Heart left ventricle (tissue), 13 donors: ENCODE data around the gene CHMP1A.

Source experiments
- POLR2A ChIP-seq, 2 donors: fragments of 450-650 bp; IDR thresholded peaks; one replicate each; pipeline ENCODE4 v1.6.1; 2017; ENCODE audit warnings: antibody characterized with exemption in 2 of 2, mild to moderate bottlenecking in 2 of 2, moderate library complexity in 2 of 2
- TF ChIP-seq, protein P1 (sequence below), 12 donors: fragments of 200-600 bp; sonication (generic) in 4 of 12; IDR thresholded peaks; one replicate each; pipeline versions ENCODE4 v1.5.0 to v1.8.0; 2018 to 2022; ENCODE audit warnings: antibody characterized with exemption in 12 of 12, mild to moderate bottlenecking in 5 of 12
- donor health status: ischemic (EF 13 %, LVEDD 7.1; RV severe dilation, severe dysfunction).
- donor health status: DM: no; HTN: yes; CAD: no.
- donor health status: DM: no; HTN: no; CAD: no.
- donor health status: ischemic (EF 25% LVEDD 6.9; RV normal size, moderate dysfunction).
- donor health status: ischemic (EF 25% LVEDD 5.7; RV mildly dilated, moderate dysfunction).
- donor health status: ischemic (EF 35%, LVEDD 5.7; RV mildly dilated, moderate dysfunction).
- donor health status: nonischemic (EF 11% LVEDD 7.7; RV severe dilation, severe dysfunction).
- donor health status: DM: yes; HTN: yes; CAD: no.
- donor health status: PGD.
- donor health status: ischemic (EF 29% LVEDD 5.4; RV normal size, mild dysfunction).
- donor health status: nonischemic (EF 23%, LVEDD 6.1; RV moderate dilation, normal function).

DNA sequence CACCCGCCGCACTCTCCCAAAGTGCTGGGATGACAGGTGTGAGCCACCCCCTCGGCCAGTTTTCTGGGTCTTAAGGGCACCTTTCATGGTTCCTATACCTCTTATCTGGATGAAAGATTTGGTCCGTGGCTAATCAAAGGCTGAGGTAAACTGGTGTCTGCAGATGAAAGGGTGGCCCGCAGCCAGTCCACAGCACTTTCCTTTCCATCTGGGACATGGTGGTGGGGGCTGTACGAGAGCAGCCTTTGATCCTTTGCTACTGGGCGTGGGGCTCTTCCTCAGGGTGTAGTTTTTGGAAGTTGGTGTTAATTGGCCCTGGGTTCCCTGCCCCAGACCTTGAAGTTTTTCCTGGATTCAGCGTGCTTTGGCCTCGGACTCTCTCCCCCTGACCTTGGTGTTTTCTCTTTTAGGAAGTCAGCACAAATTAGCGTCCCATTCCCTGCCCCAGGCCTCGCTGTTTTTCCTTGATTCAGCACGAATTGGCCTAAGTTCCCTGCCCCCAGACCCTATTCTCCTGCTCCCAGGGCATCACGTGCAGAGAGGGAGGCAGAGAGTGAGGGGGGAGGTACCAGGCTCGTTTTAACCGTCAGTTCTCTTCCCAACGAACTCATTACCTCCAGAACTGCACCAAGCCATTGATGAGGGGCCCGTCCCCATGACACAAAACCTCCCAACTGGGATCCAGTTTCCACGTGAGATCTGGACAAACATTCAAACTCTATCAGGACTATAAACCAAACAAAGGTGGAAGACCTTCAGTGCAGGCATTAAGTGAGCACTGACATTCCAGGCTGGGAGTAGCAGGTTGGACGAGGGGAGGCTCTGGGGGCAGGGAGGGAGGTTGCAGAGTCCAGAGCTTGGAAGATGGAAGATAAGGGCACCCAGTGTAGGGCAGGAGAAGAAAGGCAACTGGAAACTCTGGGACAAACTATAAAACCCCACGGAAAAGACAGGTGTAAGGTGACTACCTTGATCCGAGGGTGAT lies 32.4 kb downstream of the CHMP1A start:
- TF ChIP-seq, protein P1, sequence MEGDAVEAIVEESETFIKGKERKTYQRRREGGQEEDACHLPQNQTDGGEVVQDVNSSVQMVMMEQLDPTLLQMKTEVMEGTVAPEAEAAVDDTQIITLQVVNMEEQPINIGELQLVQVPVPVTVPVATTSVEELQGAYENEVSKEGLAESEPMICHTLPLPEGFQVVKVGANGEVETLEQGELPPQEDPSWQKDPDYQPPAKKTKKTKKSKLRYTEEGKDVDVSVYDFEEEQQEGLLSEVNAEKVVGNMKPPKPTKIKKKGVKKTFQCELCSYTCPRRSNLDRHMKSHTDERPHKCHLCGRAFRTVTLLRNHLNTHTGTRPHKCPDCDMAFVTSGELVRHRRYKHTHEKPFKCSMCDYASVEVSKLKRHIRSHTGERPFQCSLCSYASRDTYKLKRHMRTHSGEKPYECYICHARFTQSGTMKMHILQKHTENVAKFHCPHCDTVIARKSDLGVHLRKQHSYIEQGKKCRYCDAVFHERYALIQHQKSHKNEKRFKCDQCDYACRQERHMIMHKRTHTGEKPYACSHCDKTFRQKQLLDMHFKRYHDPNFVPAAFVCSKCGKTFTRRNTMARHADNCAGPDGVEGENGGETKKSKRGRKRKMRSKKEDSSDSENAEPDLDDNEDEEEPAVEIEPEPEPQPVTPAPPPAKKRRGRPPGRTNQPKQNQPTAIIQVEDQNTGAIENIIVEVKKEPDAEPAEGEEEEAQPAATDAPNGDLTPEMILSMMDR (IDR thresholded peaks at IDR 0.05): no peak
- TF ChIP-seq POLR2A (IDR thresholded peaks at IDR 0.05): no peak
